Left lung (tissue), 10 donors: ENCODE measurements around the gene ODF2. TPM values are rescaled to one million over a fixed set of nuclear protein-coding genes. Genes with fewer than 3 reads are reported as not detected.

ENCODE experiments used
- ATAC-seq: fragments of 200-7000 bp; cut with Tn5 transposase; one replicate; pipeline ENCODE4 v1.9.1; 2020; ENCODE audit warnings: moderate library complexity
- DNase-seq, 4 donors: peaks; one replicate each; pipeline ENCODE4 v3.0.0-alpha.2; 2013 to 2020
- H3K27ac ChIP-seq, 2 donors: fragments of 200-600 bp; sonication (generic) in 1 of 2; one replicate each; pipeline versions ENCODE4 v1.5.0 to v1.8.0; 2020 to 2021
- H3K27me3 ChIP-seq, 2 donors: fragments of 200-600 bp; sonication (generic) in 1 of 2; one replicate each; pipeline versions ENCODE4 v1.5.0 to v1.8.0; 2020 to 2021
- H3K36me3 ChIP-seq, 2 donors: fragments of 200-600 bp; sonication (generic) in 1 of 2; one replicate each; pipeline versions ENCODE4 v1.5.0 to v1.8.0; 2020 to 2021
- H3K4me1 ChIP-seq, 2 donors: fragments of 200-600 bp; one replicate each; pipeline ENCODE4 v1.8.0; 2021
- H3K4me3 ChIP-seq, 2 donors: fragments of 200-600 bp; sonication (generic) in 1 of 2; one replicate each; pipeline versions ENCODE4 v1.5.0 to v1.8.0; 2020 to 2021; ENCODE audit warnings: mild to moderate bottlenecking in 1 of 2
- H3K9me3 ChIP-seq, 2 donors: fragments of 200-600 bp; sonication (generic) in 1 of 2; one replicate each; pipeline versions ENCODE4 v1.5.0 to v1.8.0; 2020 to 2021
- intact Hi-C, 2 donors: fragments of 100-400 bp; cut with DNase I; formaldehyde crosslinking; loops; one replicate each; pipeline versions ENCODE4 v1.11.2 to v1.14.2; 2022
- polyA plus RNA-seq, 6 donors: library from polyadenylated mRNA; unstranded; fragments of 120-200 nt; gene quantifications; one replicate each; pipeline ENCODE4 v1.2.1, GENCODE V29; 2013; ENCODE audit not compliant: insufficient read length in 6 of 6
- total RNA-seq, 2 donors: library from RNA; stranded (reverse); fragmentation: NEBNext Ultra II Directional; extraction: Animal tissue kit (Norgen Biotek cat#: 25700); gene quantifications; one replicate each; pipeline ENCODE4 v1.2.1, GENCODE V29; 2021
- TF ChIP-seq, protein P1 (sequence below), 2 donors: fragments of 200-600 bp; sonication (generic) in 1 of 2; IDR thresholded peaks; one replicate each; pipeline versions ENCODE4 v1.5.0 to v1.8.0; 2021; ENCODE audit warnings: antibody characterized with exemption in 2 of 2
- donor health status: DM: no; HTN: yes; CAD: no.
- donor health status: DM: no; HTN: no; CAD: no.

Gene ODF2
- total and polyA plus RNA-seq, 8 donors: 21.0 to 70.3 (median 61.0) TPM

DNA sequence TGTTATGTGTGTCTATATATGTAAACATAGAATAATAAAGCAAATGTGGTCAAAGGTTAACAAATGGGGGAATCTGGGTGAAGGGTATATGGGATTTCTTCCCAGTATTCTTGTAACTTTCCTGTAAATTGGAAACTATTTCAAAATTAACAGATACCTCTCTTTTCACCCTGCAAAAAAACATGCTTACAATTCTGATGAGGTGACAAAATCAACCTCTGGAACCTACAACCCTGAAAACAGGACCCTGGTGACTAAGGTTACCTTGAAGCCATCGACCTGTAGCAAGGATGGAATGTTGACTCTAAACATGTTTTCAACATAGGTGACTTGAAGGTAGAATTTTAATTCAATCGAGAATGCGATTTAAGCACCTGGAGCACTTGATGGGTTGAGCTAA, 90.7 kb downstream of the ODF2 start:
- DNase-seq (no peak), ATAC-seq (no peak)
- peaks cover 0 to 23% of the 10 kb centered on the region in 2 donors for H3K4me1 ChIP-seq
- TF ChIP-seq, protein P1, sequence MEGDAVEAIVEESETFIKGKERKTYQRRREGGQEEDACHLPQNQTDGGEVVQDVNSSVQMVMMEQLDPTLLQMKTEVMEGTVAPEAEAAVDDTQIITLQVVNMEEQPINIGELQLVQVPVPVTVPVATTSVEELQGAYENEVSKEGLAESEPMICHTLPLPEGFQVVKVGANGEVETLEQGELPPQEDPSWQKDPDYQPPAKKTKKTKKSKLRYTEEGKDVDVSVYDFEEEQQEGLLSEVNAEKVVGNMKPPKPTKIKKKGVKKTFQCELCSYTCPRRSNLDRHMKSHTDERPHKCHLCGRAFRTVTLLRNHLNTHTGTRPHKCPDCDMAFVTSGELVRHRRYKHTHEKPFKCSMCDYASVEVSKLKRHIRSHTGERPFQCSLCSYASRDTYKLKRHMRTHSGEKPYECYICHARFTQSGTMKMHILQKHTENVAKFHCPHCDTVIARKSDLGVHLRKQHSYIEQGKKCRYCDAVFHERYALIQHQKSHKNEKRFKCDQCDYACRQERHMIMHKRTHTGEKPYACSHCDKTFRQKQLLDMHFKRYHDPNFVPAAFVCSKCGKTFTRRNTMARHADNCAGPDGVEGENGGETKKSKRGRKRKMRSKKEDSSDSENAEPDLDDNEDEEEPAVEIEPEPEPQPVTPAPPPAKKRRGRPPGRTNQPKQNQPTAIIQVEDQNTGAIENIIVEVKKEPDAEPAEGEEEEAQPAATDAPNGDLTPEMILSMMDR (IDR thresholded peaks at IDR 0.05): no peak
- no peaks in the 10 kb centered on the region for H3K27me3 ChIP-seq
- intact Hi-C loops: no loop called here
- H3K36me3 ChIP-seq: peaks cover 0 to 20% of the 10 kb centered on the region in 2 donors
- H3K27ac ChIP-seq: no peak overlapping the region
- no peaks in the 10 kb centered on the region for H3K9me3 ChIP-seq
- H3K4me3 ChIP-seq: no peak overlapping the region

DNA sequence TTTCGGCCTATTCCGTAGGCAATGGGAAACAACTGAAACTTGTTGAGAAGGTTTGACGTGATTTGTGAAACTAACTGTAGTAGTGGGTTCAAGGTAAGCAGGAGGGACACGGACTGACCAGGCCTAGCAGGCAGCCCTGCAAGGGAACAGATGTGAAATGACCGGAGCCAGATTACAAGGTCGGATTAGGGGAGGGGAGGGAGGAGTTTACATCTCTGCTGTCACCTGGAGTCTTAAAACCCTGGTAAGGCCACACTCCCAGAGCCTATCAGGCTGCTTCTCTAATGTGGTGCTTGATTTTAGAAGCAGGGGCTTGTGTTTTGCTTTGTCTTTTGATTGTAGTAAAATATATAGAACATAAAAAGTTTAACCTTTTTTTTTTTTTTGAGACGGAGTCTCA, 93.1 kb downstream of the ODF2 start:
- Histone ChIP-seq H3K4me1 (peaks cover 0 to 32% of the 10 kb centered on the region in 2 donors), H3K4me3 (no peak overlapping the region), H3K9me3 (no peaks in the 10 kb centered on the region), H3K27ac (no peak overlapping the region), H3K36me3 (no peaks in the 10 kb centered on the region), H3K27me3 (no peaks in the 10 kb centered on the region)
- TF ChIP-seq, protein P1 (IDR thresholded peaks at IDR 0.05): no peak
- DNase-seq (no peak), ATAC-seq (no peak)
- intact Hi-C loops: no loop called here

DNA sequence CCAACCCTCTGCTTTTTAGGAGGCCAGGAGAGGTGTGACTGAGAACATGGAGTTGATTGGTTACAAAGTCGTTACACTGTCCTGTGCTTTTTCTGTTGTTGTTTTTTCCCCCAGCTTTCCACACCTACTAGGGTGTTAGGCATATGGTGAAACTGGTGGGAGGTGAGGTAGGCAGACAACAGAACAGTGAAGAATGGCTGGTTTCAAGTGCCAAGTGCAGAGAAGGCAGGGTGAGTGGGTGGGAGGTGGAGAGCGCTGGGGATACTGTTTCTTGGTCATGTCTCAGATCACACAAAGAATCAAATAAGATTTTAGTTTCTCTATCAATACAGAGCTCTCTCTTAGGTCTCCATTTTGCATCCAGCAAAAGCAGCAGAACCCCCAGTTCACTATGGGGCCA, 94.4 kb downstream of the ODF2 start:
- ATAC-seq (no peak), DNase-seq (no peak)
- H3K27me3 ChIP-seq: no peaks in the 10 kb centered on the region
- H3K4me1 ChIP-seq: peaks cover 11 to 46% of the 10 kb centered on the region in 2 donors
- TF ChIP-seq, protein P1 (IDR thresholded peaks at IDR 0.05): no peak
- H3K4me3 ChIP-seq: no peak overlapping the region
- H3K36me3 ChIP-seq: no peaks in the 10 kb centered on the region
- peak overlapping the region; percentile 94 to 97 for H3K27ac ChIP-seq
- intact Hi-C loops: no loop called here
- H3K9me3 ChIP-seq: no peaks in the 10 kb centered on the region

Other genes with a start within 250 kb of the ODF2 start
- 100 to 1,000 TPM; 108 to 126 TPM for gene GOLGA2, start 180.0 kb upstream of the ODF2 start, total RNA-seq
- gene GOLGA2, start 180.0 kb upstream of the ODF2 start, polyA plus RNA-seq: 100 to 1,000 TPM in 5 of 6 donors, 10 to 100 TPM in 1; 97.2 to 163 (median 117) TPM
- gene SWI5, start 179.7 kb upstream of the ODF2 start, total RNA-seq: 10 to 100 TPM; 16.2 to 25.6 TPM
- gene SWI5, start 179.7 kb upstream of the ODF2 start, polyA plus RNA-seq: 10 to 100 TPM; 29.9 to 36.9 (median 32.5) TPM
- 10 to 100 TPM; 23.0 to 23.7 TPM for gene TRUB2, start 133.6 kb upstream of the ODF2 start, total RNA-seq
- gene TRUB2, start 133.6 kb upstream of the ODF2 start, polyA plus RNA-seq: 10 to 100 TPM; 31.8 to 34.6 (median 32.7) TPM
- 10 to 100 TPM; 35.5 to 36.2 TPM for gene COQ4, start 133.2 kb upstream of the ODF2 start, total RNA-seq
- gene COQ4, start 133.2 kb upstream of the ODF2 start, polyA plus RNA-seq: 10 to 100 TPM; 50.6 to 77.1 (median 65.7) TPM
- 10 to 100 TPM; 32.7 to 33.7 TPM for gene SLC27A4, start 115.5 kb upstream of the ODF2 start, total RNA-seq
- 10 to 100 TPM in 4 of 6 donors, 1 to 10 TPM in 2; 7.6 to 15.9 (median 11.2) TPM for gene SLC27A4, start 115.5 kb upstream of the ODF2 start, polyA plus RNA-seq
- 10 to 100 TPM; 56.4 to 59.9 TPM for gene URM1, start 84.6 kb upstream of the ODF2 start, total RNA-seq
- 10 to 100 TPM; 55.1 to 66.8 (median 62.3) TPM for gene URM1, start 84.6 kb upstream of the ODF2 start, polyA plus RNA-seq
- 10 to 100 TPM; 35.8 to 79.0 TPM for gene CERCAM, start 35.1 kb upstream of the ODF2 start, total RNA-seq
- 10 to 100 TPM; 43.2 to 54.9 (median 46.7) TPM for gene CERCAM, start 35.1 kb upstream of the ODF2 start, polyA plus RNA-seq
- gene GLE1, start 48.7 kb downstream of the ODF2 start, total RNA-seq: 10 to 100 TPM; 21.6 to 27.8 TPM
- 10 to 100 TPM; 27.8 to 31.8 (median 30.0) TPM for gene GLE1, start 48.7 kb downstream of the ODF2 start, polyA plus RNA-seq
- gene SPTAN1, start 96.6 kb downstream of the ODF2 start, total RNA-seq: 100 to 1,000 TPM; 329 to 404 TPM
- 100 to 1,000 TPM; 288 to 357 (median 320) TPM for gene SPTAN1, start 96.6 kb downstream of the ODF2 start, polyA plus RNA-seq
- 10 to 100 TPM; 52.7 to 55.4 TPM for gene DYNC2I2, start 200.8 kb downstream of the ODF2 start, total RNA-seq
- gene DYNC2I2, start 200.8 kb downstream of the ODF2 start, polyA plus RNA-seq: 10 to 100 TPM; 45.2 to 51.9 (median 48.6) TPM
- gene SET, start 233.2 kb downstream of the ODF2 start, total RNA-seq: 100 to 1,000 TPM; 249 to 294 TPM
- 100 to 1,000 TPM; 470 to 615 (median 549) TPM for gene SET, start 233.2 kb downstream of the ODF2 start, polyA plus RNA-seq
- gene PKN3, start 246.5 kb downstream of the ODF2 start, total RNA-seq: 10 to 100 TPM; 11.8 to 15.9 TPM
- gene PKN3, start 246.5 kb downstream of the ODF2 start, polyA plus RNA-seq: 10 to 100 TPM; 11.8 to 18.0 (median 14.4) TPM